Stimulated activated CD8-positive, alpha-beta memory T cell treated with anti-CD3 and anti-CD28 coated beads, Interleukin-2, amount 100 ng/mL, for 1 hour (primary cell): ENCODE results near the gene GOLGA1.

Experiments used
- DNase-seq, 2 donors: peaks; one replicate each; pipeline ENCODE4 v3.0.0-alpha.2; 2020; ENCODE audit warnings: low read depth in 2 of 2

The GOLGA1 gene

DNA sequence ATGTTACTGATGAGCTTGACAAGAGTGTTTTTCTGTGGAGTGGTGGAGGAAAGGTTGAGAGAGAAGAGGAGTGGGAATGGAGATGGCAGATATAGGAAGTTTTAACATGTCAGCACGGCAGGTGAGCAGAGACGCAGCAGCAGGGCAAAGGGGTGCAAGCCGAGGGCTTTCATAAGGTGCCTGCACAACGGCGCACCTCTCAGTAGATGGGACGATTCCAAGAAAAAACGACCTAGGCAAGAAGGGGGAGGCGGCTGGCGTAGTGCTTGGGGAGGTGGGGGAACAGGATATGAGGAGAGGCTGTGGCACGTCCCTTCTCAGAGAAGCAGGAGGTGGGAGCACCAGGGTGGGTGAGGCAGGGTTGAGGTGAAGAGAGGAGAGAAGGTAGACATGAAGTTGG, 54.4 kb downstream of the GOLGA1 start:
- DNase-seq: no peak

DNA sequence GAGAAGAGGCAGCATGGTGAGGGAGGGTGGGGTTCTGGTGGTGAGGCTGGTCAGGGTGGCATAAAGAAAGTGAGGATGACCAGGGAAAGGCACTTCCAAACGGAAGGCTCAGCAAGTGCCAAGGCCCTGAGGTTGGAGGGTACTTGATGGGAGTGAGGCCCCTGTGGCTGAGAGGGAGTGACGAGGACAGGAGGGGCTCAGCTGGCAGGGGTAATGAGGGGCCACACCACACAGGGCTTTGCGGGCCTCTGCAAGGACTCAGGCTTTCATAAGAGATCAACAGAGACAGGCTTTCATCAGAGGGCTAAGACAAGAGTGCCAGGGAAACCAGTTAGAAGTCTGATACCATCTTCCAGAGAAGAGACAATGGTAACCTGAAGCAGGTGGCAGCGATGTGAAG, 55.3 kb downstream of the GOLGA1 start:
- no peak for DNase-seq

DNA sequence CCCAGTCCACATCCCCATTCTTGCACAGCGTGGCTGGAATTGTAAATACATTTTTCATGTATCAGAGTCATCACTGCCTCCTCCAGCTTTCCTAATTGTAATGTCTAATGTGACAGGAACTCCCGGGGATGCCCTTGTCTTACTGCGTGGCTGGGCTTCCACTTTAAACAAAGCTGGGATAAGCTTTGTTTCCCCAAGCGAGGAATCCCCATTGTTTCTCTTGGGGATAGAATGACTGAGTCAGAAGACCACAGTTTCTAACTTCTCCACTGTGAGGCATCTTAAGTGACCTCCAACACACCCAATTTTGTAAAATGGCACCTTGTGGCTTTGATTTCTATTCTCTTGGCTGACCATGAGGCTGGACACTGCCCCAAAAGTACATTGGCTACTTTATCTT, 56.5 kb downstream of the GOLGA1 start:
- DNase-seq: no peak

DNA sequence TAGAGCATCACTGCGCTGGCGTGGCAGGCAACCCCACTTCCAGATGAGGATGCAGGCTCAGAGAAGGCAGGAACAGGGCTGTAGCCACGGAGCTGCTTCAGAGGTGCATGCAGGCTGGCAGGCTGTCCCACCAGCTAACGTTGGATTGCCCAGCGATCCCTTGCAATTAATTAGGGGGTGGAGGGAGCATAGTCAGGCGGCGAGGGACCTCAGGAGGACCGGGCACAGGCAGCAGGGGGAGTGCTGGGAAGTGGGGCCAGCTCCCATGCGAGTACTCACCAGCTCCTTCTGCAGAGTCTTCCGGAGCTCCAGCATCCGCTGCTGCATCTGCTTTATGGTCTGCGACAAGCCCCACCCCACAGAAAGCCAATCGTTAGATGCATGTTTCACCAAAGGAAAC, 58.7 kb downstream of the GOLGA1 start:
- DNase-seq: no peak

DNA sequence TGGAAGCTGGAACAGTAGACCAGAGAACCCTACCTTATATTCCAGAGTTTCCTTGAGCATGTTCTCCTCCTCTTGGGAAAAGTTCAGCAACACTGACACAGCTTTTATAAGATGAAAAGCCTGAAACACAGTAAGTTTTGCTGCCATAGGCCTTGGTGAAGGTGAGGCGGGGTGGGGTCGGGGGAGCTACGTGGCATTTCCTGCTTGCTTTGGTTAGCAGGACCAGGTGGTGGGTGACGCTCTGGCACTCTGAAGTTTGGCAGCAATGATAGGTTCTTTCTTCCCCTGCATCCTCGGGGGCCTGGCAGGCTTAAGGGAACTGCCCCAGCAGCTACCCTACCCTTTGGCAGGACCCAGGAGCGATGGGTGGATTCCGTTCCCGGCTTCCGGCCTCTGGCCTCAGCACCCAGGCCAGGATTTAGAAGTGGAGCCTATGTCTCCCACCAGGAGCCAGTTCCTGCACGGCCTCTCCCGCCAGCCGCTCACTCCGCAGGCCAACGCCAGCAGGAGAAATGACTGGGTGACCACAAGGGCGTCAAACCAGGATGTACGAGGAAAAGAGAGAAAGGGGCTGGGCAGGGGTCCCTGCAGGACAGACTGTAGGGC, 59.6 kb downstream of the GOLGA1 start:
- no peak for DNase-seq

DNA sequence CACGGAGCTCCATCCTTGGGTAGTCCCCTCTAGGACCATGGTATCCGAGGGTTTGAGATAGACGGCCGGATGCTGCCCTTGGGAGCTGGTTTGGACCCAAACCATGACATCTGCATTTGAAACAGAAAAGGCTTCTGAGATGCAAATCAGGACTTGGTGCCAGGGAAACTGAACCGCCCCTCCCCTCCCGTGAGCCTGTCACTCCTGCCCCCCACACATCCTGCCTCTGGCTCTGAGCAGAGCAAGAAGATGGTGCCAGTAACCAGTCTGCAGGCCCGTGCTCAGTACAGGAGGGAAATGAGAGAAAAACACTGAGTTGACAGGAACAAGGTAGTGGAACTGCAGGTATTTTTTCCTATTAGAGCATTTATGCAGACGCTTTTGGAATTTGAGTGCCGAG, 60.4 kb downstream of the GOLGA1 start:
- no peak for DNase-seq

DNA sequence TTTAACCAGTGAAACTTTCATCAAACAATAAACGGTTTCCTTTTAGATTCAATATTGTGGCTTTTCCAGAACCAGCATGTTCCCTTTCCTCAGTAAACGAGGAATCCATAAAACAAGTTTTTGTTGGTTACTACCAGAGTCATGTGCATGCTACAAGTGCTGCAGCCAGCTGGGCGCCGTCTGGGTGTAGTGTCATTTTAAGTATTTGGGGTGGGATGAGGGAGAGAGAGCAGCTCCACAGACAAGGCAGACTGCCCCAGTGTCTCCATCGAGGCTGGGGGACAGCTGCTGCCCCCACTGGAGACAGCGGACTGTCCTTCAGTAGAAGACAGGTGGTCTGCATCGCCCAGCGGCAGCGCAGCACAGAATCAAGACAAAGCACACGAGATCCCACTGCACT, 61.7 kb downstream of the GOLGA1 start:
- DNase-seq: no peak

DNA sequence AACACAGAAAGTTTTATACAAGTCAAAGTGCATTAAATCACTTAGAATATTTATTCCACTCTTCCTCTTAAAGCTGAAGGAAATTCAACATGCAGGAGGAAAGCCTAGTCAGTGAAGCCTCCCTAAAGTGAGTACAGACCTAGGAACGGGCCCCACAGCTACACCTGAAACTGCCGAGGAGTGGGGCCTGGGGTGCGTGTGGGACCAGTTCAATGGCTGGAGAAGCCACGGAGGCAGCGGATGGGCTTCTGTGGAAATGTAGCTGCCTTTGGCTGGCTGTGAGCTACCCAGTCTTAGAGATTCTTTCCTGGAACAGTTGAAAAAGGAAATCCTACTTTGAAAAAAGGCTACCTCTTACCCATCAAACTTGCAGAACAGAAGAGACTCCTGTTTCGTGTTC, 62.4 kb downstream of the GOLGA1 start:
- no peak for DNase-seq

DNA sequence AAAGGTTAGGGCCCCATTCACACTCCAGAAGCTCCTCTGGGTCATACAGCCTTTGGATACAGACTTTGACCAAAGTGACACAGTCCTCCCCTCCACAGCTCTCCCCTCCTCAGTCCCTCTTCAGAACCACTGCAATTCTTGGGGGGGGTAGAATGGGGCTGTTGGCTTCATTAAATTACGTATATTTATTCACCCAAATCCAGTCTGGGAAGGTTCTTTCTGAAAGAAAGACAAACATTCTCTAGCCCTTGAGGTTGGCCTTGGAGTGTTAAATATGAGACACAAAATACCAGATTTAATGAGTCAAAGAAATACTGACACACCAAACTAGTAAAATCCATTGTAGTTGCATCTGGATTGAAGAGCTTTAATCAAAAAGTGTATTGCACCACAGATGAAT, 62.9 kb downstream of the GOLGA1 start:
- no peak for DNase-seq

DNA sequence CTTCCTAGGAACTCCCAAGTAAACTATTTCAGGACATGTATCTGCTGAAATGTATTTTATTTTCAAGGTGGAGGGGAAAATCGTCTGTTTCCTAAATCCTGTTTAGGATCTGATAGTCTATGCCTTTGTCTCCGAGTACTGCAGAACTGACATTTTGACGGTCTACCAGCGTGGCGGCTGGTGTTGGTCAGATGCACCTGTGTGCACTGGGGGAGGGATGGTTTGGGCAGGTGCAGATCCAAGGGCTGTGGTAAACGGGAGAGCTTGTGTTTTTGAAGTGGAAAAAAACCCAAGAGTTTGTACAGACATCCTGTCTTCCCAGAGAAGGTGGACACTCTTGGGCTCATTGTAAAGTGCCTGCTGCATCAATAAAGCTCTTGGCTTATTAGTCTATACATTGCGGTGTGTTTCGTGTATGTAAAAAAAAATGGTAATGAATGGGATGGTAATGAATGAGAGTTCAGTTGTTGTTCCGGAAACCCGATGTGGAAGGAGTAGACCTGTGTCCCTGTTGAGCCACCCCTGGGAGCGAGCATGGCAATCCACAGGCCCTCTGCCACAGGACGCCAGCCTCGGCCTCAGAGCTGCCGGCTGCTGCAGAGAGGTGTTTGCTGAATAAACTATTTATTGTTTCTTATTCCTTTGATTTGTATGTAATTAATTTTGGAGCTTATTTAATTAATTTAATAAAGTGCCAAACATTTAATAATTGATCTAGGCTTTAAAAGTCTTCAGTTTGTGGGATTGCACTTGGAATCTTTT, 63.7 kb downstream of the GOLGA1 start:
- DNase-seq: no peak

DNA sequence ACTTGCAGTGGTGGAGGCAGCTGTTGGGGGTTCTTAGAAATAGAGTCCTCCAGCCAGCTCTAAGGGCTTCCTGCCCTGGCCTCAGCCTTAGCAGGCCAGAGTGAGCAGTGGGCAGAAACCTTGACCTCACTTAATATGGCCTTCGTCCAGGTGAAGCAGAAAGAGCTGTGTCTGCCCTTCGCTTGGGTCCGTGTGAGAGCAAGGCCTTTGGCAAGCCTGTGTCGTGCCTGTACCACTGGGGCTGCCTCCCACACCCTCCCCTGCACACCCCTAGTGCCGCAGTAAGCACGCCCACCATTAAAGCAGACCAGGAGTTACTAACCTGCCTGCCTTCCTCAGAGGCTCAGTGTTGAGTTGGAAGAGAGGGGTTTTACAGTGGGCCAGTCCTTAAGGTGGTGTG, 65.4 kb downstream of the GOLGA1 start:
- no peak for DNase-seq

DNA sequence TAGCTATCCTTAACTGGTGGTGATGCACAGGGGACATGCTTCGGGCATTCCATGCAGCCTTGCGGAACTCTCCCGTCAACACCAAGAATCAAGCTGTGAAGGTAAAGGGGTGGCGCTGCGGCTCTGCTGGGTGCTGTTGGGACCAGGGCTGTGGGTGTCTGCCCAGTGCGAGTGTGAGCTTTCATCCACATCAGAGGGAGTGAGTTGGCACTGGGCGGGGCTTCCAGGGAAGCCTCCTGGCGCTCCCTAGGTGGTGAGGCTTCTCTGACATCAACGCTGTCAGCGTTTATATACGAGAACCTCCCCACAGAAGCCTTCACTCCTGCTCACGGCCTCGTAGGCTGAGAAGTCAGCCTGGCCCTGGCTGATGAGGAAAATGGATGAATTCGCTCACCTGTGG, 67.2 kb downstream of the GOLGA1 start:
- no peak for DNase-seq

DNA sequence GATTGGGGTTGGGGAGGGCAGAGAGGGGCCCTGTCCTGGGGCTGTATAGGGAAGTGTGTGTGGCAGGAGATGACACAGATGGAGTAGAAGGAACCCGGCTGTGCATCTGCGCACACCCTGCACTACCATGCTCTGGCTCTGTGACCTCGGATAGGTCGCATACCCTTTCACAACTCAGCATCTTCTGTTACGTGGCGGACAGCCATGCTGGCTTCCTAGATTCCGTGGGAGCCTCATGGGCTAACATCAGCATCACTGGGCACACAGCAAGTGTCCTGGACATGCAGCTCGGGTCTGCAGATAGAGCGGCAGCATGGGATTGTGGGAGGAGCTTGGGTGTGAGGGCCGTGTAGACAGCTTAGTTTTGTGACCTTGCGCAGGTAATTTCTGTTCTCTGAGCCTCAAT, 69.7 kb downstream of the GOLGA1 start:
- DNase-seq: no peak

DNA sequence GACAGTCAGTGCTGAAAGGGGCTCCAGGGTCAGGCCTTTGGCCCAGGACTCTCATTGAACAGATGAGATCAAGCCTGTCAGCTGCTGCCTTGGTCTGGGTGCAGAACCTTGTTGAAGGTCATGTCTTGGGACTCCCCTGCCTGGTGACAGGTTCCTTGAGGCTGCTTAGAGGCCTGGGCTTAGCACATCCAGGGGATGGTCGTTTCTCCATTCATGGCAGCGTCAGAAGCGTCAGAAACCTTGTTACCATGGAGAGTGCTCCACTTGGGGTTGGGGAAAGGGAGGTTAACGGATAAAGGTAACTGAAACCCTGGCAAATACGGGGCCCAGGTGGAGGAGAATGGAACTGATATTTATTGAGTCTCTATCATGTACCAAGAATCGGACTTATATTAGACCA, 70.2 kb downstream of the GOLGA1 start:
- DNase-seq: no peak

DNA sequence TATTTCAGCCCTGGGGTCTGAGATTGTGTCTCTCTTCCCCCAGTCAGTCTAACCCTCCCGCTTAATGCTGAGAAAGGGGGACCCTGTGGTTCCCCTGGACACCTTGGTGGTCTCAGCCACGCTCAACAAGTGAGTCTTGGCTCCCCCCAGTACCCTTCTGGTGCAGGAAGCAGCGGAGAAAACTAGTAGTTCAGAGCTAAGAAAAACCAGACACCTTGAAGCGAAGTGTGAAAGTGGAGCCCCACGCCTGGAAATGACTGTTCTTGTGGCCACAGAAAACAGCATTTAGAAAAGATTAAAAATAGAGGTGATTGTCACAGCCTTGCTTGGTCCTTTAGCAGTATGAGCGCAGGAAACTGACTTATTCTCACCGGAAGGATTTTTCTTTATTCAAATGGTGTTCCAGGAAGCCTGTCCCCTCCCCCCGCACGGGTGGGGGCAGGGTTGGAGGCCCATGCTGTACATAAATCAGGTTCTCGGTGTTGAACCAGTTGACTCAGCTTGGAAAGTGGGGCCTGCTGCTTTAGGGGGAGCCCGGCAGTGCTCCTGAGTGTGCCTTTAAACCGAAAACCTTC, 70.8 kb downstream of the GOLGA1 start:
- peak; percentile 64 to 69 for DNase-seq

DNA sequence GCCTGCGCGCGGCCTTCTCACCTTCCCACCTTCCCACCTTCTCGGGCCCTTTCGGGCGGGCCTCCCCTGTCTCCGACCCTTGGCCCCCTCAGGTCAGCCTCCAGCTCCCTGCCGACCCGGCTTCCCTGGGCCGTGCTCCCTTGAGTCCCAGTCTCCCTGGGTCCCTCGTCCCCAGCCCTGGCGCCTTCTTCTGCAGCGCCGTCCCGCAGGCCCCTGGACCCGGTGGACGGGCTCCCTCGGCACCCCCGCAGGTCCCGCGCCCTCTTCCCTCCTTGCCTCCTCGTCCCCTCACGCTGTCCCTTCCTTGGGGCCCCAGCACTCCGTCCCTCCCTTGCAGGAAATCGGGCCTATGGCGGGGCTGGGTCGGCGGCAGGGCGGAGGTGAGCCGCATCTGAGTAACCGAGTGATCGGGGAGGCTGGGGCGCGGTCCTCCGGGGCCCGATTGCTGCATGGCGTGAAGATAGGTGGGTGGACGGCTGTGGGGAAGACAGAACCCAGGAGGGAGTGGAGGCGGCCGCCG, 71.4 kb downstream of the GOLGA1 start:
- DNase-seq: peak in 1 of 2 donors; percentile 26

DNA sequence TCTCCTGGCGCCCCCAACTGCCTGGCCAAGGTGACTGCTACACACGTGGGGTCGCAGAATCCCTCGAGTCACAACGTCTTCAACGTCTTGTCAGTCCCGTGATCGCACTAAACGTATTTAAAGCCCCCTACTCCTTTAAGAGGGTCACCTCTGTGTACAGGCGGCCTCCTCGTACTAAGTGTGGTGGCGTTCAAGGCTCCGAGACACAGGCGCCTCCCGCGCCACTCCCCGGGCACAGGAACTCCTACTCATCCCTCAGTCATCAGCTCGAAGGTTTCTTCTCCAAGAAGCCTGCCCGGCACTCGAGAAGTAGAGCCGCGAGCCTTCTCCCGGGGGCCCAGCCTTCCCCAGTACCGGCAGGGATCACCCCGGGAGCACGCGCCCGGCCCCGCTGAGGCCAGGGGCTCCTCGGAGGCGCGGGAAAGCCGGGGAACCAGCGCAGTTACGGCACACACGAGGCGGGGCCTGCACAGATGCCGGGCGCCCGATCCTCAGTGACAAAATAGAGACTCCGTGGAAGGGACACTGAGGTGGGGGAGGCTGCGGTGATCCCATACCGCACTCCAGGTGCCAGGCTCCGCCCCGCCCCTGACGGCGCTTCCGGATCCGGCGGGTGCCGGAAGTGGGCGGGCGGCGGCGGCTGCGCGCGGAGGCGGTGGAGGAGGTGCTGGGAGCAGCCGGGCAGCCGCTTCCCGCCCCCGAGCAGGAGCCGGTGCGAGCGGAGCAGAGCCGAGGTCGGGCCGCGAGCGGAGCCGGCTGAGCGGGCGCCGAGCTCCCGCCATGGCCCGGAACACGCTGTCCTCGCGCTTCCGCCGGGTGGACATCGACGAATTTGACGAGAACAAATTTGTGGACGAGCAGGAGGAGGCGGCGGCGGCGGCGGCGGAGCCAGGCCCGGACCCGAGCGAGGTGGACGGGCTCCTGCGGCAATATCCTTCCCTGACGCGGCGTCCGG, 72.1 kb downstream of the GOLGA1 start:
- peak; percentile 77 to 82 for DNase-seq

DNA sequence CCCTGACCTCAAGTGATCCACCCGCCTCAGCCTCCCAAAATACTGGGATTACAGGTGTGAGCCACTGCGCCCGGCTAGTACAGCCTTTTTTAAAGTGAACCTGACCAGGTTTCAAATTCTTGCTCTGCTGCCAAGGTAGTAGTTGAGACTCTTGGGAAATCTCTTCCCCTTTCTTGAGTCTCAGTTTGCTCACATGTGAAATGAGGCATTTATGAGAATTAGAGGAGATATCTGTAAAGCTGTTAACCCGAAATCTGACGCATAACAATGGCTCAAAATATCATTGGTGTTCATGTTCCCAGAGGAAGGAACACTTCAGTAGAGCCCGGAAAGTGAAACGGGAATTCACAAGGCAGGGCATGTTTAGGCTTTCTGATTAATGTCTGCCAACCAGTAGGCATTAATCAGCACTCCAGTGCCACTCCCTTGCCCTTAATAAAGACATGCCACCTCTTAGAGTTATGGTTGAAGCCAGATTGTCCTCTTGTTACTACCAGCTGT, 77.5 kb downstream of the GOLGA1 start:
- no peak for DNase-seq

DNA sequence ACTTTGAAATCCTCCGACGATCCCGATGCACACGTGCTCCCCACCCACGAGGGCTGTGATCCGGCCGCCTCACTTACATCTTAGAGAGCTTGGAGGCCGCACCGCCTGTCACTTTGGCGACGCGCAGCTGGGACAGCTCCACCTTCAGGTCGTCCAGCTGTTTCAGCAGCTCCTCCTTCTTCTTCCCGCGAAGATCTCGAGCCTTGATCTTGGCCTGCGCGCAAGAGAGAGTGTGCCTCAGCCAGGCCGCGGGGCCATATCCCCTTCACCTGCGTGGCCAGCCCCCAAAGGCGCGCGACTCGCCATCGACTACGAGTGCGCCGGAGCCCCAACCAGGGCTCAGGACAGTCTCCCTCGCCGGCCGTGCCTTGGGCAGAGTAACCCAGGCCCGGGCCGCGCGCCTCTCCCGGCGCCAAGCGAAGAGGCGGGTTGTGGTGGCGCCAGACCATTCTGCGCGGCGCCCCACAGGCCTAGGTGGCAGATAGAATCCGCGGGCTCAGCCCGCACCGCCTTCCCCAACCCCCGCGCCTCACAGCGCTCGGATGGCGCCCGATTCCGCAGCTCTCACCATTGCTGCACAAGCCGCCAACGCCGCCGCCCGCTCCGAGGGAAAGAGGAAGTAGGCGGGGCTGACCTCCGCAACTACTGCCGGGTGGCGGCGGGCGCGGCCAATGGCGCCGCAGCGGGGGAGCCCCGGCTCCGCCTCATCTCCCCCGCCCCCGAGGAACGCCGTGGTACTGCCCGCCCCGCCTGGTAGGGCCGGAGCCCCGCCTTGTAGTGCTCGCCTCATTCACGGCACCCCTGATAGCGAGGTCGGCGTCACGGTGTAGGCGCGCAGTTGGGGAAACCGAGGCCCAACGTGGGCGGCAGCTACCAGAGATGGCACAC, 79.3 kb downstream of the GOLGA1 start, which contains the start of the genes ARPC5L and RPL35:
Gene ARPC5L, plus strand, starts transcription at position 789 of the 888 bp plus-strand sequence. CDS start 7,161 bp downstream, outside the sequence.
Gene RPL35, minus strand, starts transcription at position 616 of the 888 bp plus-strand sequence. Its CDS starts 45 bp downstream, at position 571.
- peak; percentile 89 to 96 for DNase-seq

DNA sequence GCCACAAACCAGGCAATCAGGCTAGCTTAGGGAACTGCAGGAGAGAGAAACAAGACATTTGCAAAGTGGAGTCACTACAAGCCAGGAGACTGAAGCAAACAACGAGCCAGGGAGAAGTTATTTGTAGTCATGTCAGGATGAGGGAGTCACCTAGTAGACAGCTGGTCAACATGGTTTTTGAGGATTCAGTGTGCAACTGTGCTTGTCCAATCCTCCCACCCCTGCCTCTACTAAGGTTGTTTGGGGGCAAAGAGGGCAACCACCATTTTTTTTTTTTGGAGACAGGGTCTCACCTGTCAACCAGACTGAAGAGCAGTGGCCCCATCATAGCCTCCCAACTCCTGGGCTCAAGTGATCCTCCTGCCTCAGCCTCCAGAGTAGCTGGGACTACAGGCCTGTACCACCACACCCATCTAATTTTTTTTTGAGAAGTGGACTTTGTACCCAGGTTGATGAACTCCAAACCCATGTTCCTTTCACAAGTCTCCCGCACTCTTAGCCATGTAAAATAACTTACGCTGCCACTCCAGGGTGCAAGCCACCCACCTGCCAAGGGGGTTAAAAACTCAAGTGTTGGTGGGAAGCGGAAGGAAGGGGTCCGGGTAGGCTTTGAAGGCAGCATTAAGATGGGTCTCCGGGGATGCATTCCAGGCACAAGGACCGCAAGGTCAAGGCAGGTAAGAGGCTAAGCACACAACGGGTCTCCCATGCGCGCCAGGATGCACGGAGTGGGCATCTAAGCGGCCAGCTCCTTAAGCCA, 80.1 kb downstream of the GOLGA1 start:
- DNase-seq: no peak
